ENCODE results near the gene RNF31. TPM values are rescaled to one million over a fixed set of nuclear protein-coding genes. Genes with fewer than 3 reads are reported as not detected.

Gene RNF31
- total and polyA plus RNA-seq, 2 of the 13 experiments (the other 11 are each of a cell fraction or from before 2014, with no cell fraction given), result 48.2 to 86.8 TPM

- DNase-seq (ENCODE audit: low spot score), result no peak
- TF ChIP-seq AGO2 (optimal IDR thresholded peaks at IDR 0.05; ENCODE audit: low read depth, low read length), result peak; percentile 67
- TF ChIP-seq MLLT10 (CRISPR knock-in tag; IDR thresholded peaks at IDR 0.05), result no peak
- TF ChIP-seq RBFOX2 (IDR thresholded peaks at IDR 0.05; ENCODE audit: low read depth, low read length), result peak; percentile 61
- peak; percentile 37; the same call in 1 of the 2 replicates for TF ChIP-seq JUNB (CRISPR knock-in tag; IDR thresholded peaks at IDR 0.05; ENCODE audit: borderline replicate concordance)
- peak; percentile 24; the same call in 1 of the 2 replicates for TF ChIP-seq POLR2AphosphoS5 (IDR thresholded peaks at IDR 0.05; ENCODE audit: low read depth, low read length)
- TF ChIP-seq MAZ (IDR thresholded peaks at IDR 0.05; ENCODE audit: borderline replicate concordance, low read depth, low read length), result no peak
- TF ChIP-seq MAZ (CRISPR knock-in tag; IDR thresholded peaks at IDR 0.05; ENCODE audit: low read depth), result no peak
- TF ChIP-seq ZNF205 (CRISPR knock-in tag; IDR thresholded peaks at IDR 0.05), result no peak
- TF ChIP-seq HOMEZ (CRISPR knock-in tag; IDR thresholded peaks at IDR 0.05; ENCODE audit: low read depth), result no peak
- TF ChIP-seq RBM22 (optimal IDR thresholded peaks at IDR 0.05; ENCODE audit: low read length), result peak; percentile 58
- TF ChIP-seq REL (CRISPR knock-in tag; conservative IDR thresholded peaks at IDR 0.05), result 0 out of 2 replicates have a peak, but pooled peaks have one; percentile 52
- peak; percentile 88 for TF ChIP-seq MAFF (IDR thresholded peaks at IDR 0.05; ENCODE audit: low read depth, low read length)
- TF ChIP-seq MAFK (conservative IDR thresholded peaks at IDR 0.05 in 1 of 2, IDR thresholded peaks at IDR 0.05 in 1 of 2; ENCODE audit: low read length in 2 of 2), result peak; percentile 90 to 92
- TF ChIP-seq CTCF (CRISPR knock-in tag; IDR thresholded peaks at IDR 0.05), result no peak
- TF ChIP-seq MYC (CRISPR knock-in tag; IDR thresholded peaks at IDR 0.05; ENCODE audit: borderline replicate concordance), result no peak
- 0 out of 4 replicates have a peak, but pooled peaks of 1 of the 2 experiments have one; percentile 29 for TF ChIP-seq ATF4 (CRISPR knock-in tag; IDR thresholded peaks at IDR 0.05)
- 0 out of 2 replicates have a peak, but pooled peaks have one; percentile 30 for TF ChIP-seq TIGD3 (CRISPR knock-in tag; IDR thresholded peaks at IDR 0.05; ENCODE audit: borderline replicate concordance)
- H2AFZ ChIP-seq (ENCODE audit: low read length), result no peak overlapping the region
- WGBS (ENCODE audit: low lambda C conversion rate), result 95% methylated on average over 7 of the region's 7 CpGs
- BruUV-seq (replicated peaks), result no TSS peak
- no peaks in the 10 kb centered on the region for H3K79me2 ChIP-seq (ENCODE audit: insufficient read depth, low read length)
- no peaks in the 10 kb centered on the region for H3K27me3 ChIP-seq (ENCODE audit: control insufficient read depth in 1 of 2, insufficient read depth in 2 of 2, low read length in 2 of 2)
- H3K9ac ChIP-seq (ENCODE audit: insufficient read depth, low read depth, low read length), result no peak overlapping the region
- in situ Hi-C loops (cut with HindIII; ENCODE audit: extremely low pct_ligation_motif_present, low pct_unique_long_range_greater_than_20kb) (no loop called here), intact Hi-C loops (cut with micrococcal nuclease; ENCODE audit: unreplicated experiment) (no loop called here)
- no peaks in the 10 kb centered on the region for H3K4me1 ChIP-seq (ENCODE audit: insufficient read depth, low read length)
- H3K4me3 ChIP-seq (replicated peaks in 1 of 3; ENCODE audit: insufficient read depth in 1 of 3, low read depth in 2 of 3, low read length in 3 of 3), result no peak overlapping the region
- no peak for FAIRE-seq
- H3K36me3 ChIP-seq (replicated peaks in 1 of 2; ENCODE audit: control insufficient read depth in 1 of 2, insufficient read depth in 2 of 2, low read length in 2 of 2), result peaks cover 32 to 41% of the 10 kb centered on the region in 2 experiments; a peak in 4 of 5 replicates
- CTCF ChIA-PET (ENCODE audit: low intra/inter-chr PET ratio, low total read pairs), result no interaction called here
- H4K20me1 ChIP-seq (ENCODE audit: insufficient read depth, low read length), result no peaks in the 10 kb centered on the region
- no peak overlapping the region for H3K27ac ChIP-seq (ENCODE audit: extremely low read length, insufficient read depth, low read length)
- no peak overlapping the region for H3K4me2 ChIP-seq (ENCODE audit: low read depth, low read length)
- no peak for ATAC-seq
- H3K9me3 ChIP-seq (ENCODE audit: low read length), result no peaks in the 10 kb centered on the region
- POLR2A ChIA-PET, result interaction anchor here (0.8 to 2.9 kb wide), 6 partner anchors 8 to 63 kb away, joined by 3 to 23 read pairs (median 6); partner anchors contain the start of genes CHMP4A, EMC9, PSME2 and RNF31
Observed at GRCh38 chr14:24204163-24205146, 57.2 kb downstream of the RNF31 start.

Data from HepG2 (cell line).